CD14-positive monocyte (primary cell): ENCODE data around the gene MRPL48. TPM values are rescaled to one million over a fixed set of nuclear protein-coding genes. Genes with fewer than 3 reads are reported as not detected.

ENCODE experiments used
- DNase-seq, 3 donors: peaks; one replicate each; pipeline ENCODE4 v3.0.0-alpha.2; 2011 to 2022
- H2AFZ ChIP-seq: 2 replicates; pipeline ENCODE4 v1.6.0; 2012; ENCODE audit warnings: mild to moderate bottlenecking, low read depth, low read length, inconsistent platforms; ENCODE audit not compliant: insufficient read depth, poor library complexity, severe bottlenecking
- H3K27ac ChIP-seq, 2 donors: 1 replicate in 1 of 2; 2 replicates in 1 of 2; pipeline ENCODE4 v1.5.1; 2012 to 2013; ENCODE audit warnings: low read length in 2 of 2, control low read depth in 1 of 2, inconsistent platforms in 1 of 2, low read depth in 1 of 2, mild to moderate bottlenecking in 1 of 2
- H3K27me3 ChIP-seq, 2 donors: one replicate each; pipeline versions ENCODE4 v1.6.0 to v1.6.1; 2011 to 2013; ENCODE audit warnings: low read length in 2 of 2; ENCODE audit not compliant: control insufficient read depth in 2 of 2, insufficient read depth in 2 of 2
- H3K36me3 ChIP-seq, 2 donors: replicated peaks in 1 of 2; 1 replicate in 1 of 2; 2 replicates in 1 of 2; pipeline versions ENCODE4 v1.5.1 to v1.6.1; 2012 to 2013; ENCODE audit warnings: low read length in 2 of 2, control low read depth in 1 of 2, inconsistent platforms in 1 of 2, mild to moderate bottlenecking in 1 of 2; ENCODE audit not compliant: insufficient read depth in 2 of 2, control insufficient read depth in 1 of 2
- H3K4me1 ChIP-seq, 2 donors: 1 replicate in 1 of 2; 2 replicates in 1 of 2; pipeline versions ENCODE4 v1.5.1 to v1.6.1; 2012 to 2013; ENCODE audit warnings: low read length in 2 of 2, control low read depth in 1 of 2, inconsistent platforms in 1 of 2, mild to moderate bottlenecking in 1 of 2, moderate library complexity in 1 of 2; ENCODE audit not compliant: insufficient read depth in 2 of 2, control insufficient read depth in 1 of 2
- H3K4me2 ChIP-seq: replicated peaks from 2 replicates; pipeline ENCODE3; 2012; ENCODE audit warnings: low read length, moderate library complexity, mild to moderate bottlenecking; ENCODE audit not compliant: poor library complexity, severe bottlenecking; ENCODE audit errors: extremely low read depth
- H3K4me3 ChIP-seq, 3 experiments: fragments of 200-600 bp in 1 of 3; sonication (generic) in 1 of 3; replicated peaks in 1 of 3; 1 replicate in 2 of 3; 2 replicates in 1 of 3; pipeline ENCODE4 v1.5.1; 2011 to 2013; ENCODE audit warnings: low read length in 3 of 3, mild to moderate bottlenecking in 3 of 3, control low read depth in 2 of 3, low read depth in 2 of 3, inconsistent platforms in 1 of 3, moderate library complexity in 1 of 3
- H3K79me2 ChIP-seq: 2 replicates; pipeline ENCODE4 v1.6.0; 2012; ENCODE audit warnings: mild to moderate bottlenecking, control low read depth, inconsistent platforms, low read length, moderate library complexity; ENCODE audit not compliant: insufficient read depth
- H3K9ac ChIP-seq: 2 replicates; pipeline ENCODE4 v1.6.0; 2017; ENCODE audit warnings: low read length, mild to moderate bottlenecking; ENCODE audit not compliant: insufficient read depth, poor library complexity, severe bottlenecking
- H3K9me3 ChIP-seq, 2 donors: replicated peaks in 1 of 2; 1 replicate in 1 of 2; 2 replicates in 1 of 2; pipeline versions ENCODE4 v1.5.1 to v1.6.1; 2012 to 2013; ENCODE audit warnings: low read length in 2 of 2, control low read depth in 1 of 2; ENCODE audit not compliant: control insufficient read depth in 1 of 2, insufficient read depth in 1 of 2
- H4K20me1 ChIP-seq: 2 replicates; pipeline ENCODE4 v1.6.0; 2012; ENCODE audit warnings: mild to moderate bottlenecking, low read length, control low read depth, moderate library complexity; ENCODE audit not compliant: insufficient read depth
- H3K27ac Mint-ChIP-seq, 7 donors: one replicate each; pipeline ENCODE4 v1.8.0; 2020; ENCODE audit warnings: mild to moderate bottlenecking in 7 of 7, mixed read lengths in 7 of 7, moderate library complexity in 6 of 7, inconsistent platforms in 2 of 7
- H3K27me3 Mint-ChIP-seq, 3 donors: one replicate each; pipeline ENCODE4 v1.8.0; 2021 to 2022; ENCODE audit warnings: low read depth in 3 of 3, mild to moderate bottlenecking in 3 of 3, mixed read lengths in 3 of 3, moderate library complexity in 3 of 3, inconsistent platforms in 1 of 3
- H3K36me3 Mint-ChIP-seq, 2 donors: one replicate each; pipeline ENCODE4 v1.8.0; 2020; ENCODE audit warnings: mixed read lengths in 2 of 2, inconsistent platforms in 1 of 2, mild to moderate bottlenecking in 1 of 2
- H3K4me1 Mint-ChIP-seq: one replicate; pipeline ENCODE4 v1.8.0; 2020; ENCODE audit warnings: mild to moderate bottlenecking, mixed read lengths
- H3K4me3 Mint-ChIP-seq, 2 donors: one replicate each; pipeline ENCODE4 v1.8.0; 2020; ENCODE audit warnings: mild to moderate bottlenecking in 2 of 2, mixed read lengths in 2 of 2, moderate library complexity in 1 of 2
- H3K9me3 Mint-ChIP-seq, 7 donors: one replicate each; pipeline ENCODE4 v1.8.0; 2020 to 2022; ENCODE audit warnings: mixed read lengths in 7 of 7, mild to moderate bottlenecking in 6 of 7, moderate library complexity in 6 of 7, inconsistent platforms in 2 of 7
- WGBS: methylation state at CpG from one replicate; pipeline ENCODE4 v1.1.5; 2013; ENCODE audit warnings: missing lambda C conversion rate; ENCODE audit not compliant: insufficient coverage; 5-methylcytosine and 5-hydroxymethylcytosine counted together
- intact Hi-C, 2 donors: fragments of 100-400 bp; cut with micrococcal nuclease; formaldehyde crosslinking; loops; one replicate each; pipeline versions ENCODE4 v1.15.0 to v1.15.1; 2023
- polyA plus RNA-seq, 3 donors: library from polyadenylated mRNA; depleted of rRNA in 1 of 3; unstranded in 2 of 3; stranded (reverse) in 1 of 3; fragments of 300-500 nt in 2 of 3; fragments of >200 nt in 1 of 3; fragmentation: Illumina TruSeq in 2 of 3; gene quantifications; 1 replicate in 2 of 3; 2 replicates in 1 of 3; pipeline ENCODE4 v1.2.3, GENCODE V29; 2012 to 2021
- TF ChIP-seq, protein P1 (sequence below): fragments of 200-600 bp; IDR thresholded peaks from one replicate; pipeline ENCODE4 v1.8.0; 2022; ENCODE audit warnings: antibody characterized with exemption, mild to moderate bottlenecking

MRPL48 gene
- polyA plus RNA-seq, 3 donors, result 17.8 to 43.1 (median 42.9) TPM

- no peaks in the 10 kb centered on the region for H3K4me1 Mint-ChIP-seq
- no peak overlapping the region for H2AFZ ChIP-seq
- H4K20me1 ChIP-seq, result no peaks in the 10 kb centered on the region
- H3K27ac ChIP-seq, result no peak overlapping the region
- H3K4me2 ChIP-seq, result no peak overlapping the region
- no peak overlapping the region for H3K27ac Mint-ChIP-seq
- no peaks in the 10 kb centered on the region for H3K4me1 ChIP-seq
- H3K36me3 Mint-ChIP-seq, result peaks cover 17 to 27% of the 10 kb centered on the region in 2 donors
- H3K9me3 Mint-ChIP-seq, result no peaks in the 10 kb centered on the region
- peaks cover 4 to 21% of the 10 kb centered on the region in 2 donors for H3K36me3 ChIP-seq
- no peak overlapping the region for H3K9ac ChIP-seq
- DNase-seq, result no peak
- peaks cover 0 to 3% (median 0%) of the 10 kb centered on the region in 3 donors for H3K27me3 Mint-ChIP-seq
- WGBS, result 97% methylated on average over 7 of the region's 10 CpGs
- TF ChIP-seq, protein P1, sequence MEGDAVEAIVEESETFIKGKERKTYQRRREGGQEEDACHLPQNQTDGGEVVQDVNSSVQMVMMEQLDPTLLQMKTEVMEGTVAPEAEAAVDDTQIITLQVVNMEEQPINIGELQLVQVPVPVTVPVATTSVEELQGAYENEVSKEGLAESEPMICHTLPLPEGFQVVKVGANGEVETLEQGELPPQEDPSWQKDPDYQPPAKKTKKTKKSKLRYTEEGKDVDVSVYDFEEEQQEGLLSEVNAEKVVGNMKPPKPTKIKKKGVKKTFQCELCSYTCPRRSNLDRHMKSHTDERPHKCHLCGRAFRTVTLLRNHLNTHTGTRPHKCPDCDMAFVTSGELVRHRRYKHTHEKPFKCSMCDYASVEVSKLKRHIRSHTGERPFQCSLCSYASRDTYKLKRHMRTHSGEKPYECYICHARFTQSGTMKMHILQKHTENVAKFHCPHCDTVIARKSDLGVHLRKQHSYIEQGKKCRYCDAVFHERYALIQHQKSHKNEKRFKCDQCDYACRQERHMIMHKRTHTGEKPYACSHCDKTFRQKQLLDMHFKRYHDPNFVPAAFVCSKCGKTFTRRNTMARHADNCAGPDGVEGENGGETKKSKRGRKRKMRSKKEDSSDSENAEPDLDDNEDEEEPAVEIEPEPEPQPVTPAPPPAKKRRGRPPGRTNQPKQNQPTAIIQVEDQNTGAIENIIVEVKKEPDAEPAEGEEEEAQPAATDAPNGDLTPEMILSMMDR, result no peak
- intact Hi-C loops, result no loop called here
- no peaks in the 10 kb centered on the region for H3K9me3 ChIP-seq
- no peak overlapping the region for H3K4me3 Mint-ChIP-seq
- no peak overlapping the region for H3K4me3 ChIP-seq
- H3K79me2 ChIP-seq, result peaks cover 13% of the 10 kb centered on the region
- no peaks in the 10 kb centered on the region for H3K27me3 ChIP-seq
Observed at GRCh38 chr11:73797457-73797856, 9.8 kb downstream of the MRPL48 start.

DNA sequence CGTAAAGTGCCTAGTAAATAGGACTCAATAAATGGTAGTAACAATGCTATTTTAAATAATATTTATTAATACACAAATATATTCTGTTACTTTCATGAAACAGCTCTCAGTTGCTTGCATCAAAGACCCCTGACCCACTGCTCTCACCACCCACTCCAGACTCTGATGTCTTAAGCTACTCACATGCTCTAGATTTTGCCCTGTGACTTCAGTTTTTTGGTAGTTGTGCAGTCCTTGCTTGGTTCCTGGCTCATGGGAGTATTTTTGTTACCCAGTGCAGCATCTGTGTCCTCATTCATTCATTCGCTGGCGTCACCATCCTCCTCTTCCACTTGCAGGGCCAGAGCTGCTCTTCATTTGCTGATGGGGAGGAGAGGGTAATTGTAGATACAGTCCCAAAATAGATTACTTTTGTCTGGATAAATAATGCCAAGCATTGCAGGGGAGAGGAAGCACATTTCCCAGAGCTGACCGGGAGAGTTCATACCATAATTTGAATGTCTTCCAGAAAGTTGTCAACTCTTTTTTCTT lies 12.7 kb downstream of the MRPL48 start:
- Histone ChIP-seq H3K4me1 (no peaks in the 10 kb centered on the region), H3K27me3 (no peaks in the 10 kb centered on the region), H4K20me1 (no peaks in the 10 kb centered on the region), H3K4me2 (no peak overlapping the region), H3K9ac (no peak overlapping the region), H3K27ac (no peak overlapping the region), H3K4me3 (no peak overlapping the region), H3K9me3 (no peaks in the 10 kb centered on the region), H3K36me3 (peaks cover 4 to 21% of the 10 kb centered on the region in 2 donors), H2AFZ (no peak overlapping the region), H3K79me2 (peaks cover 9% of the 10 kb centered on the region)
- no peaks in the 10 kb centered on the region for H3K4me1 Mint-ChIP-seq
- no CpG with 5 or more reads among the region's 4 CpGs for WGBS
- no peaks in the 10 kb centered on the region for H3K9me3 Mint-ChIP-seq
- no peak overlapping the region for H3K27ac Mint-ChIP-seq
- intact Hi-C loops, result no loop called here
- no peak overlapping the region for H3K4me3 Mint-ChIP-seq
- H3K27me3 Mint-ChIP-seq, result no peaks in the 10 kb centered on the region
- TF ChIP-seq, protein P1, result no peak
- no peak for DNase-seq
- H3K36me3 Mint-ChIP-seq, result peaks cover 17 to 25% of the 10 kb centered on the region in 2 donors
